Fibroblast of the conjunctiva (primary cell): Measurements from ENCODE around the gene POMGNT1.

Source experiments
- DNase-seq: peaks from one replicate; pipeline ENCODE4 v3.0.0-alpha.2; 2010; ENCODE audit warnings: low read depth

POMGNT1 gene

DNA sequence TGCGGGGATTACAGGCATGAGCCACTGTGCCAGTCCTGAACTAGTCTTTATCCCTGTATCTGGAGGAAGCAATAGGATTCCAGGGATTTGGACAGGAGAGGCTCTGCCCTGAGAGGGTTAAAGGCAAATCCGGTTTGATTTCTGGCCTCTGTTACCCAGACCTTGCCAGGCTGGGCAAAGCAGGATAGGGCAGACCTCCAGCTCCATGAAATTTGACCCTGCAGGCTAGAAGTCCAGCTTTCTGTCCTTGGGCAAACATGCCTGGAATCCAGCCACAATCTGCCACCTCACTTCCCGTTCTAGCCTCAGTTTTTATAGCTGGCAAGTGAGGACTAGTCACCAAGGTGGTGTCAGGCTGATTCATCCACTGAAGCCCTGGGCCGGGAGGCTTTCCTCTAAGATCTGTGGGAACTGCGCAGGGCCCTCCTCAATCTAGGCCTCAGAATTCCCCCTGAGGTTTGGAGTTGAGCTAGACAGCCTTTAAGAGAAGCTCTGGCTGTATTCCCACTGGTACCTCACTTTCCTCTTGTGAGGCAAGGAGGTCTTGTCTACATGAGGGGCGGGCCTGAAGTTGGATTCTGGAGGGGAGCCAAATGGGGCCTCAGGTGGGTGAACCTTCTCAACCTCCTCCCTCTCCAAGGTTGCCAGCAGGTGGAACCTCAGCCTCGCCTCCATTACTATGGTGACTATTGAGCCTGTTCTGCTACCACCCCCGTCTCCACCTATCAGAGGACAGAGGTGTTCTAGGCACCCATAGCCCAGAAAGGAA lies 15.0 kb downstream of the POMGNT1 start:
- peak; percentile 70 for DNase-seq

- peak; percentile 35 for DNase-seq
Measured at GRCh38 chr1:46181343-46182260, 16.6 kb downstream of the POMGNT1 start.

- no peak for DNase-seq
Measured at GRCh38 chr1:46180082-46180616, 18.1 kb downstream of the POMGNT1 start.

DNA sequence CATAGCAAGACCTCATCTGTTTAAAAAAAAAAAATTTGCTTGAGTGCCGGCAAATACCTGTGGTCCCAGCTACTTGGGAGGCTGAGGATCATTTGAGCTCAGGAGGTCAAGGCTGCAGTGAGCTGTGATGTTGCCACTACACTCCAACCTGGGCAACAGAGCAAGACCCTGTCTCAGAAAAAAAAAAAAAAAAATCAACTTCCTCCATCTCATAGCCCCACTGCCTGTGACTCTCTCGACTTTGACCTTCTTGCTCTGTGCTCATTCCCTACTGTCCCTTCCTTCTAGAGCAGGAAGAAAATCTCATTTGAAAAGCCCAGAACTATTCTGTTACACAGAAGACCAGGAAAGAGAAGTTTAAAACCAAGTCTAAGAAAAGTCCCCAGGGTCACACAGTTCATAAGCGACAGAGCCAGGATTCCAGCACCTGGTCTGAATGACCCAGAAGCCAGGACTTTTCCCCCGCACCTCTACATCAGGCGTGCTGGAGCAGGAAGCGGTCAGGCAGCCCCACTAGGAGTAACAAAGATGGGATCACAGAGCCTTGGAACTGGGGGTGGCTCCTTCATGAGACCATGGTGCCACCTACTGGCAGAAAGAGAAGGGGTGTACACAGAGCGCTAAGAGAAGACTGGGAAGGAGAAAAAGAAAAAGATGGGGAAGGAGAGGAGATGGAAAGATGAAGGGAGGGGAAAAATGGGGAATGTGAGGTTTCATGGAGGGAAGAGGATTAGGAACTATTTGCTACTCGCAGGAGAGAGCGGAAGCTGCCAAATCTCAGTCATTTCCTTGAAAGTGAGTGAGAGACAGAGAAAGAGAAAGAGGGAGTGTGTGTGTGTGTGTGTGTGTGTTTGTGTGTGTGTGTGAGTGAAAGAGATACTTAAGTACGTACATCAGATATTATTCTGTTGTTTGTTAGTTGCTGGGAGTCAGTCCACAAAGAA lies 18.8 kb downstream of the POMGNT1 start:
- DNase-seq: peak; percentile 82

DNA sequence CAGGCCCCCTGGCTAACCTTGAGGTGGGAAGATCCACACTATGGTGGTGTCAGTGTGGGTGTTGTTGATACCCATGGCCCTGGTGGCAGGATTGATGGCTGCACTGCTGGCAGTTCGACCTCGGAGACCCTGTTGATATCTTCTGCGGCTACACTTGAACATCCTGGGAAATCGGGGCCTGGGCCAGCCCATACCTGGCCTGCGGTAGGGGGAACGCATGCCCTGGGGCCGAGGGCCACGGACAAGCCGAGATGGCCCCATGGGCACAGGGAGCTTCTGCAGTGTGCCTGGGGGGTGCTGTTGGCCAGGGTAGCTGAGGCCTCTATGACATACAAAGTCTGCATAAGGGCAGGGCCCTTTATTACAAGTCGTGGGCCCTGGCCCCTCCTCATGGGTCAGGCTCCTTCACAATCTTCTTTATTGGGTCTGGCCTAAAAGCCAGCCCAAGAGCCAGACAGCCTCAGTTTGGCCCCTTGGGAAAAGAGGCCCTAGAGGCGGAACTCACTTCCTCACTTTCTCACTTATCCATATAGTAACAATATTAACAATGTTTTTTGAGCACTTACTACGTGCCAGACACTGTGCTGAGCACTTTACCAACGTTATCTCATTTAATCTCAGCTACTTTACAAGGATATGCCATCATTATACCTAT lies 21.9 kb downstream of the POMGNT1 start, which contains the start of gene P3R3URF:
P3R3URF (minus strand) TSS at position 278 of the 655 bp plus-strand sequence; CDS start at position 261, 17 bp downstream.
- no peak for DNase-seq

DNA sequence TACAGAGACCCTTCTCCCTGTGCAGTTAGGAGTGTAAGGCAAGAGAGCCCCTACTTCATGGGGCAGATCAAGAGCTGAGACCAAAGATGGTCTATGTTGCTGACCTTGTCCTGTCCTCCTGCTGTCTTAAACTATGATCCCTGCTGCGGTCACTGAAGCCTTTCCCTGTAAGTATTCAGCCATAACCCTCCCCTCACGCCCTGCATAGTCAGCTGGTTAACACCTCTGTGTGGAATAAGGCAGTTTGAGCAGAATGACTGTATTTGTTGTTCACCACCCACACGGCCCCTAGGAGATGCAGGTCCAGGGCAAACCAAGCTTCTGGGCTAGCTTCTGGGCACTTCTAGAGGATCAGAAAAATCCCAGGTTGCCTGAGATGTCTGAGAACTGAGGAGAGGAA lies 23.0 kb downstream of the POMGNT1 start:
- DNase-seq: no peak

- no peak for DNase-seq
Measured at GRCh38 chr1:46174448-46175231, 23.6 kb downstream of the POMGNT1 start, which contains the start of gene TSPAN1. Gene TSPAN1, plus strand, starts transcription at chr1:46175087. Its CDS starts 6,021 bp downstream, at chr1:46181108.

- no peak for DNase-seq
Measured at GRCh38 chr1:46173361-46173856, 24.8 kb downstream of the POMGNT1 start.

GRCh38 chr1:46172321-46172720 lies 25.9 kb downstream of the POMGNT1 start:
- no peak for DNase-seq

GRCh38 chr1:46171871-46172270 lies 26.4 kb downstream of the POMGNT1 start:
- no peak for DNase-seq

DNA sequence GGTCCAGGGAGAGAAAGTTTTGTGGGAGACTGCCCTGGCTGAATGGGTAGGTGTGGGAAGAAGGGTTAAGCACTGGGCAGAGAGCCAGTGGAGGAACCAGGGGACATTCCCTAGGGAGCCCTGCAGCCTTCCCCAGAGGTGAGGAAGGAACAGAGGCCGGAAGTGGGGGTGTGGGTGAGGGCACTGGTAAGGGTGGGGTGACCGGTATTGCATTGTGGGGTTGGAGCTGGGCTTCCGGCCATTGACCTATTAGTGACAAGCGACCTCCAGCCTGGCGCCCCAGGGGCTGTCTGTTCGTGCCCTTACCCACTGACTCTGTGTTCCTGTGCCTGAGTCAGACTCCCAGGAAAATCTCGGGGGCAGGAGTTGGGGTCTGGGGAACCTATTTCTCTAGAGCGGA lies 26.9 kb downstream of the POMGNT1 start:
- no peak for DNase-seq

DNA sequence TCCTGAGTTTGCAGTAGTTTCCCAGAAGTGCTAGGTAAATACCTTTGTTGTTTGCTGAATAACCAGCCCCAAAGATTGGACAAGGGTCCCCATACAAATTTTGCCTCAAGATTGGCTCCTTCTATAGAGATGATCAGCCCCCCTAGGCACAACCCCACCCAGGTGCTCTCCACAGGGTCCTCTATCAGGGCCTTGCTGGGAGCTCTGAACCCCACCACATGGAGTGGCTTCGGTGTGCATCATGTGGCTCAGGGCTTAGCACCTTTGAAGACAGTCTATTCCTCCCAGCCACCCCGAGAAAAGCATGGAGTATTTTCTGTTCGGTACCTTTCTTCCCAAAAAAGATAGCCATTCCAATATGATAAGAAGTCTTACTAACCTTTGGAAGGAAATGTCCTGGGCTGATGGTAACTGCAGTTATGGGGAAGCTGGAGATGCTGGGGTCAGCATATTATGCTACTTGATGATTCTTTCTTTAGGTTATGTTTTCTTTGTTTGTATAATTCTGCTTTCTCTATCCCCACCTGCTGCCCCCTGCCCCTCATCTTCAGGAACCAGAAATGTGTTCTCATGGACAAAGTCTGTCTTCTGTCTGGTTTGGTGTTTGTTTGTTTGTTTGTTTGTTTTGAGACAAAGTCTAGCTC lies 28.3 kb downstream of the POMGNT1 start:
- DNase-seq: no peak

DNA sequence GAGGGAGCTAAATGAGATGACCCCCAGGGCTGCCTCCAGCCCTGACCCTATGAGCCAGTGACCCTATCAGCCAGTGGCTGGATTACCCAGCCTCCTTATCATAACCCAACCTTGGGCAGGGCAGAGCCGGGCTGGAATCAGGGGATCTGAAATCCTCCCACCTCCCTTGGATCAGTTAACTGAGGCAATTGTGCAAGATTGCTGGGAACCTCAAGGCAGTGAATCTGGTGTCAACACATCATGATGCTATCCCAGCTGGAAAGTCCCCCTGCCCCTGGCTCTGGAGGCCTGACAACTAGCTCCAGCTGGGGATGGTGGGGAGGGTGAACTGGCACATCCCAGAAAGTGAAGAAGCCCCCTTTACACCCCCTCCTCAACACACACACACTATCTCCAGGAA lies 29.8 kb downstream of the POMGNT1 start:
- no peak for DNase-seq

GRCh38 chr1:46166521-46167462 lies 31.4 kb downstream of the POMGNT1 start:
- DNase-seq: no peak

- DNase-seq: no peak
Measured at GRCh38 chr1:46160212-46160611, 38.0 kb downstream of the POMGNT1 start.

- DNase-seq: no peak
Measured at GRCh38 chr1:46159516-46159915, 38.7 kb downstream of the POMGNT1 start.

- DNase-seq: no peak
Measured at GRCh38 chr1:46158312-46159281, 39.6 kb downstream of the POMGNT1 start.
